SK-N-SH treated with all-trans-retinoic acid at 6 μM for 48 hours (cell line): ENCODE results near the gene GRB2.

Experiments
- ATAC-seq: fragments of 200-7000 bp; cut with Tn5 transposase; 3 replicates; pipeline ENCODE4 v1.9.1; 2020; ENCODE audit warnings: mild to moderate bottlenecking, moderate library complexity
- ARNTL ChIP-seq: fragments of 450-650 bp; formaldehyde crosslinking; IDR thresholded peaks from 2 replicates; pipeline ENCODE4 v1.5.0; 2020; ENCODE audit warnings: low read depth, mild to moderate bottlenecking, moderate library complexity, borderline replicate concordance
- BACH2 ChIP-seq: fragments of 250-450 bp; sonication (Bioruptor Pico); IDR thresholded peaks from 2 replicates; pipeline ENCODE4 v1.9.0; 2021; ENCODE audit warnings: mild to moderate bottlenecking, borderline replicate concordance
- CSDC2 ChIP-seq: fragments of 250-450 bp; sonication (Bioruptor Pico); IDR thresholded peaks from 2 replicates; pipeline ENCODE4 v1.5.0; 2020; ENCODE audit warnings: mild to moderate bottlenecking, moderate library complexity
- CSRNP3 ChIP-seq: fragments of 250-450 bp; sonication (Bioruptor Pico); IDR thresholded peaks from 2 replicates; pipeline ENCODE4 v1.5.1; 2021; ENCODE audit warnings: mild to moderate bottlenecking, moderate library complexity
- ESRRG ChIP-seq: fragments of 250-450 bp; sonication (Bioruptor Pico); IDR thresholded peaks from 2 replicates; pipeline ENCODE4 v1.6.1; 2021; ENCODE audit warnings: mild to moderate bottlenecking
- GLIS3 ChIP-seq: fragments of 250-450 bp; sonication (Bioruptor Pico); IDR thresholded peaks from 2 replicates; pipeline ENCODE4 v1.5.0; 2020; ENCODE audit warnings: mild to moderate bottlenecking, moderate library complexity
- ISL1 ChIP-seq: fragments of 250-450 bp; sonication (Bioruptor Pico); IDR thresholded peaks from 2 replicates; pipeline ENCODE4 v2.1.2; 2022; ENCODE audit warnings: mild to moderate bottlenecking, moderate library complexity
- OSR1 ChIP-seq: fragments of 250-450 bp; sonication (Bioruptor Pico); IDR thresholded peaks from 2 replicates; pipeline ENCODE4 v1.8.0; 2022; ENCODE audit warnings: moderate library complexity, mild to moderate bottlenecking, inconsistent platforms
- PATZ1 ChIP-seq: fragments of 250-450 bp; sonication (Bioruptor Pico); IDR thresholded peaks from 2 replicates; pipeline ENCODE4 v1.8.0; 2020; ENCODE audit warnings: mild to moderate bottlenecking, moderate library complexity, borderline replicate concordance
- POU6F1 ChIP-seq: fragments of 250-450 bp; sonication (Bioruptor Pico); IDR thresholded peaks from 2 replicates; pipeline ENCODE4 v1.8.0; 2021; ENCODE audit warnings: low read depth, mild to moderate bottlenecking, moderate library complexity, borderline replicate concordance
- PPARA ChIP-seq: fragments of 250-450 bp; sonication (Bioruptor Pico); IDR thresholded peaks from 2 replicates; pipeline ENCODE4 v1.5.0; 2020; ENCODE audit warnings: mild to moderate bottlenecking, borderline replicate concordance
- RARB ChIP-seq: fragments of 250-450 bp; sonication (Bioruptor Pico); IDR thresholded peaks from 2 replicates; pipeline ENCODE4 v1.8.0; 2021; ENCODE audit warnings: mild to moderate bottlenecking, moderate library complexity
- SNAI2 ChIP-seq: fragments of 250-450 bp; sonication (Bioruptor Pico); IDR thresholded peaks from 2 replicates; pipeline ENCODE4 v1.5.0; 2020; ENCODE audit warnings: mild to moderate bottlenecking, moderate library complexity
- TCF4 ChIP-seq: fragments of 250-450 bp; sonication (Bioruptor Pico); IDR thresholded peaks from 2 replicates; pipeline ENCODE4 v1.8.0; 2021; ENCODE audit warnings: mild to moderate bottlenecking, moderate library complexity, borderline replicate concordance
- TOX ChIP-seq: fragments of 250-450 bp; sonication (Bioruptor Pico); IDR thresholded peaks from 2 replicates; pipeline ENCODE4 v1.8.0; 2021; ENCODE audit warnings: mild to moderate bottlenecking, moderate library complexity, borderline replicate concordance
- TSHZ2 ChIP-seq: fragments of 250-450 bp; sonication (Bioruptor Pico); IDR thresholded peaks from 2 replicates; pipeline ENCODE4 v1.5.0; 2020; ENCODE audit warnings: mild to moderate bottlenecking, moderate library complexity
- ZC3H10 ChIP-seq: fragments of 250-450 bp; sonication (Bioruptor Pico); IDR thresholded peaks from 2 replicates; pipeline ENCODE4 v1.5.1; 2021; ENCODE audit warnings: mild to moderate bottlenecking, moderate library complexity
- ZFP30 ChIP-seq: fragments of 450-650 bp; formaldehyde crosslinking; IDR thresholded peaks from 2 replicates; pipeline ENCODE4 v1.5.0; 2022; ENCODE audit warnings: mild to moderate bottlenecking, moderate library complexity
- ZNF565 ChIP-seq: fragments of 450-650 bp; formaldehyde crosslinking; conservative IDR thresholded peaks from 2 replicates; pipeline ENCODE4 v1.5.0; 2020; ENCODE audit warnings: low read depth, mild to moderate bottlenecking, moderate library complexity
- ZNF70 ChIP-seq: fragments of 450-650 bp; formaldehyde crosslinking; IDR thresholded peaks from 2 replicates; pipeline ENCODE4 v1.5.0; 2020; ENCODE audit warnings: mild to moderate bottlenecking, moderate library complexity
- ZNF8 ChIP-seq: fragments of 450-650 bp; formaldehyde crosslinking; IDR thresholded peaks from 2 replicates; pipeline ENCODE4 v1.5.0; 2020; ENCODE audit warnings: mild to moderate bottlenecking, moderate library complexity

Gene GRB2

DNA sequence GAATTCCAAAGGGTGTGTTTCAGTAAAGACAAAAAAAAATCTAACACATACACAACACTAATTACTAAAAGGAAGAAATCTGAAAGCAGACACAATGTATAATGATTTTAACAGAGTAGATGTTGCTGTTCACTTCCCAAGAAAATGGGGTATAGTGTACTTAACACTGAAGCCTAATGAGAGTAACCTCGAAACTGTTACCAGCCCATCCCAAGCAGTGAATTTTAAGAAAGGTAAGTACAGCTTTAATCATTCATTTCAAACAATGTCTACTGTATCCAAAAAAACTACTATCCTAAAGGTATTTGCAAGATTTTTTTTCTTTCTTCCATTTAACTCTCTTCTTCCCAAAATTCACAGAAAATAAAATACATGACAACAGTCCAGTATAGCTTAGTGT is 8.3 kb downstream of the GRB2 start:
- ATAC-seq = no peak
- TF ChIP-seq TSHZ2 (CRISPR knock-in tag) = no peak
- no peak for TF ChIP-seq BACH2 (CRISPR knock-in tag)
- no peak for TF ChIP-seq CSDC2
- no peak for TF ChIP-seq POU6F1
- no peak for TF ChIP-seq ZNF70 (CRISPR knock-in tag)
- TF ChIP-seq TCF4 (CRISPR knock-in tag) = no peak
- TF ChIP-seq OSR1 (CRISPR knock-in tag) = no peak
- TF ChIP-seq TOX = no peak
- no peak for TF ChIP-seq ZNF565
- no peak for TF ChIP-seq ESRRG (CRISPR knock-in tag)
- TF ChIP-seq ZC3H10 (CRISPR knock-in tag) = no peak
- no peak for TF ChIP-seq ARNTL (CRISPR knock-in tag)
- no peak for TF ChIP-seq ISL1
- TF ChIP-seq ZFP30 (CRISPR knock-in tag) = no peak
- TF ChIP-seq, all 23 proteins: peak for 0

DNA sequence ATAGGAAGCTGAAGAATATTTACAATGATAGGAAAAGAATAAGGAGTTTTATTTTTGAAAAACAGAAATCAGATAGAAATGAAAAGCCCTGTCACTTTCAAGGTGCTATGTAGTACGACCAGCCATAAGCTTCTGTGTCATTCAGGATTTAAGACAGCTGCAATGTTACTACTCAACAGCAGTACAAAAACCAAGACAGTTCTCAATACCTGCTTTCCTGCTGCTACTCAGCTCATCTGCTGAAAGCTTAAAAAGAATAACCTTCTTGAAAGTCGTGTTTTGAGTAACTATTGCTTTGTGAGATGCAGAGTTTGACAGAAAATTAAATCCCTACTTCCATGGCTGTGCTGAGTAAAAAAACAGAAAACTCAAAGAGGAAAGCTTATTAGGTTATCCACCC is 8.7 kb downstream of the GRB2 start:
- ATAC-seq = no peak
- TF ChIP-seq ZNF70 (CRISPR knock-in tag) (no peak), TOX (no peak), RARB (CRISPR knock-in tag) (no peak), ZNF8 (CRISPR knock-in tag) (no peak), POU6F1 (no peak), TCF4 (CRISPR knock-in tag) (no peak), ARNTL (CRISPR knock-in tag) (no peak), PATZ1 (CRISPR knock-in tag) (no peak), ZFP30 (CRISPR knock-in tag) (no peak), TSHZ2 (CRISPR knock-in tag) (no peak), GLIS3 (CRISPR knock-in tag) (no peak), OSR1 (CRISPR knock-in tag) (no peak), SNAI2 (CRISPR knock-in tag) (no peak), CSDC2 (no peak), ZNF565 (no peak)

DNA sequence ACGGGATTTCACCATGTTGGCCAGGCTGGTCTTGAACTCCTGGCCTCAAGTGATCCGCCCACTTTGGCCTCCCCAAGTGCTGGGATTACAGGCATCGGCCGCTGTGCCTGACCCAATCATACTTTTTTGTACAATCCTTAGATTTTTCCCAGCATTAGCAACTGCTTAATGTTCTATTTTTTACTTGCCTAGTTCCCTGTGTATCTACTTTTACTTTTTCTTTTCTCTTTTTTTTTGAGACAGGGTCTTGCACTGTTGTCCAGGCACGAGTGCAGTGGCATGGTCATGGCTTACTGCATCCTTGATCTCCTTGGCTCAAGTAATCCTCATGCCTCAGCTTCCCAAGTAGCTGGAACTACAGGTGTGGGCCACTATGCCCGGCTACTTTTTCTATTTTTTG is 9.5 kb downstream of the GRB2 start:
- ATAC-seq = no peak
- TF ChIP-seq ZNF8 (CRISPR knock-in tag) (no peak), ISL1 (no peak), TCF4 (CRISPR knock-in tag) (no peak), ZFP30 (CRISPR knock-in tag) (no peak), TOX (no peak), PPARA (CRISPR knock-in tag) (no peak), SNAI2 (CRISPR knock-in tag) (no peak), ESRRG (CRISPR knock-in tag) (no peak), ARNTL (CRISPR knock-in tag) (no peak), POU6F1 (no peak), ZNF70 (CRISPR knock-in tag) (no peak), RARB (CRISPR knock-in tag) (no peak), CSRNP3 (CRISPR knock-in tag) (no peak)
